Fibroblast of lung (primary cell): ENCODE measurements around the gene DNAJA2. TPM values are rescaled to one million over a fixed set of nuclear protein-coding genes. Genes with fewer than 3 reads are reported as not detected.

Experiments used
- polyA plus RNA-seq, 2 donors: library from polyadenylated mRNA; depleted of rRNA in 1 of 2; stranded (reverse) in 1 of 2; unstranded in 1 of 2; fragments of >200 nt; gene quantifications; 2 replicates each; pipeline ENCODE4 v1.2.1, GENCODE V29; 2011 to 2012; ENCODE audit warnings: missing spikeins in 1 of 2
- total RNA-seq: library from RNA; depleted of rRNA; stranded (reverse); fragments of >200 nt; gene quantifications from 2 replicates; pipeline ENCODE4 v1.2.1, GENCODE V29; 2014

DNAJA2 gene
- total and polyA plus RNA-seq, 2 donors (not counting 1 experiment from before 2014, with no cell fraction given) = 32.5 to 78.3 TPM

Other genes with a start within 250 kb of the DNAJA2 start
- 0.17 and 0.26 TPM in 2 replicates for gene MYLK3, start 225.3 kb downstream of the DNAJA2 start, total RNA-seq
- 0.01 and 0.07 TPM in 2 replicates for gene MYLK3, start 225.3 kb downstream of the DNAJA2 start, polyA plus RNA-seq
- gene C16orf87, start 142.5 kb downstream of the DNAJA2 start, total RNA-seq = 9.5 and 12.1 TPM in 2 replicates
- 11.4 and 11.6 TPM in 2 replicates for gene C16orf87, start 142.5 kb downstream of the DNAJA2 start, polyA plus RNA-seq
- gene GPT2, start 89.3 kb downstream of the DNAJA2 start, total RNA-seq = 10.3 and 16.3 TPM in 2 replicates
- gene GPT2, start 89.3 kb downstream of the DNAJA2 start, polyA plus RNA-seq = 5.8 and 6.5 TPM in 2 replicates
- gene NETO2, start 170.3 kb upstream of the DNAJA2 start, total RNA-seq = 3.0 and 10.0 TPM in 2 replicates
- 13.2 and 37.7 TPM in 2 replicates for gene NETO2, start 170.3 kb upstream of the DNAJA2 start, polyA plus RNA-seq